ENCODE results near the gene PC.
A peak's percentile ranks its signal among the peaks of the same experiment; 100 is the strongest.

PC gene

DNA sequence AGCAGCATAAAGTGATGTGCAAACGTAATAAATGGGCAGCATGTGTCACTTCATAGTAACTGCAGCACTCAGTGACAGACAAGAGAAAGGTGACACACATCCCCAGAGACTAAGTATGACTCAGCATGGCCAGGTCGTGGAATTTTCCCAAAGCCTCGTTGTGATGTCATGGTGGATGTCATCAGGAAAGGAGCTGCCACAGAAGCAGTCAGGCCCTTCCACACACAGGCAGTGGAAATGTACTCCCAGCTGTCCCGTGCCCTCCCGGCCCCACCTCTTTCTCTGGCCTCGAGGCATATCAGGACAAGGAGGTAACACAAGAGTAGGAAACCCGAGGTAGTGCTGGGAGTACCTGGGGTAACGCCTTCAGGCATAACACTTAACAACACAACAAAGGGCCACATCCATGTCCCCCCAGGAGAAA is 8.1 kb downstream of the PC start:
- H2AFZ ChIP-seq: peak overlapping the region; percentile 17
- H3K27ac ChIP-seq: peak overlapping the region; percentile 67
- TF ChIP-seq, protein P1, sequence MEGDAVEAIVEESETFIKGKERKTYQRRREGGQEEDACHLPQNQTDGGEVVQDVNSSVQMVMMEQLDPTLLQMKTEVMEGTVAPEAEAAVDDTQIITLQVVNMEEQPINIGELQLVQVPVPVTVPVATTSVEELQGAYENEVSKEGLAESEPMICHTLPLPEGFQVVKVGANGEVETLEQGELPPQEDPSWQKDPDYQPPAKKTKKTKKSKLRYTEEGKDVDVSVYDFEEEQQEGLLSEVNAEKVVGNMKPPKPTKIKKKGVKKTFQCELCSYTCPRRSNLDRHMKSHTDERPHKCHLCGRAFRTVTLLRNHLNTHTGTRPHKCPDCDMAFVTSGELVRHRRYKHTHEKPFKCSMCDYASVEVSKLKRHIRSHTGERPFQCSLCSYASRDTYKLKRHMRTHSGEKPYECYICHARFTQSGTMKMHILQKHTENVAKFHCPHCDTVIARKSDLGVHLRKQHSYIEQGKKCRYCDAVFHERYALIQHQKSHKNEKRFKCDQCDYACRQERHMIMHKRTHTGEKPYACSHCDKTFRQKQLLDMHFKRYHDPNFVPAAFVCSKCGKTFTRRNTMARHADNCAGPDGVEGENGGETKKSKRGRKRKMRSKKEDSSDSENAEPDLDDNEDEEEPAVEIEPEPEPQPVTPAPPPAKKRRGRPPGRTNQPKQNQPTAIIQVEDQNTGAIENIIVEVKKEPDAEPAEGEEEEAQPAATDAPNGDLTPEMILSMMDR (IDR thresholded peaks at IDR 0.05): no peak
- H3K4me1 ChIP-seq: no peaks in the 10 kb centered on the region
- H3K79me2 ChIP-seq: no peaks in the 10 kb centered on the region
- H3K27me3 ChIP-seq (ENCODE audit: control insufficient read depth, insufficient read depth, low read length): no peaks in the 10 kb centered on the region
- H3K36me3 ChIP-seq (ENCODE audit: control insufficient read depth, insufficient read depth, low read length): no peaks in the 10 kb centered on the region
- H3K9me3 ChIP-seq (ENCODE audit: control insufficient read depth, low read length): no peaks in the 10 kb centered on the region
- no peak overlapping the region for H3K4me3 ChIP-seq (ENCODE audit: low read depth, low read length)
- no peak overlapping the region for H3K4me2 ChIP-seq (ENCODE audit: low read length)
- H3K9ac ChIP-seq: no peak overlapping the region

DNA sequence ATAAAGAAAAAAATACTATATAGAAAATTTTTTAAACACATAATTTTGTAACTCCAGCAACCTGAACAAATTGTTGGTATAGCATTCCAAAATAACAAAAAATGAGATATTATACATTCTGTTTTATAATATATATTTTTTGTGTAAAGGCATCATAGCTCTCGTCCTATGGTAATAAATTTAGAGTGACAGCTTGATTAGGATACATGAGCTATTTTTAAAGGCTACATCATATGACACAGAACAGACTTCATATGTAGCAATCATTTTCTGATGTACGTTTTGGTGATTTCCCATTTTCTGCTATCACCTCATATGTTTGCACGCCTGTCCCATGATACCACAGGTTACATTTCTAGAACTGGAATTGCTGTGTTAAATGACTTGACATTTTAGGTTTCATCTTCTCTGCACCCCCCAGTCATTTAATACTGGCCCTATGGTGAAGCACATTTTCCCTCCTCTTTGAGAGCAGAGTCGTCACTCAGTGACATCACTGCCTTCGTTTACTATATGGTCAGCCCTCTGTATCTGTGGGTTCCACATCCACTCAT is 19.5 kb downstream of the PC start:
- Histone ChIP-seq H3K9me3 (ENCODE audit: control insufficient read depth, low read length) (no peaks in the 10 kb centered on the region), H3K36me3 (ENCODE audit: control insufficient read depth, insufficient read depth, low read length) (no peaks in the 10 kb centered on the region), H3K4me1 (peaks cover 18% of the 10 kb centered on the region), H3K79me2 (peaks cover 7% of the 10 kb centered on the region), H3K4me2 (ENCODE audit: low read length) (no peak overlapping the region), H3K4me3 (ENCODE audit: low read depth, low read length) (no peak overlapping the region), H3K27ac (no peak overlapping the region), H3K9ac (no peak overlapping the region), H3K27me3 (ENCODE audit: control insufficient read depth, insufficient read depth, low read length) (no peaks in the 10 kb centered on the region), H2AFZ (no peak overlapping the region)
- TF ChIP-seq, protein P1 (IDR thresholded peaks at IDR 0.05): no peak

DNA sequence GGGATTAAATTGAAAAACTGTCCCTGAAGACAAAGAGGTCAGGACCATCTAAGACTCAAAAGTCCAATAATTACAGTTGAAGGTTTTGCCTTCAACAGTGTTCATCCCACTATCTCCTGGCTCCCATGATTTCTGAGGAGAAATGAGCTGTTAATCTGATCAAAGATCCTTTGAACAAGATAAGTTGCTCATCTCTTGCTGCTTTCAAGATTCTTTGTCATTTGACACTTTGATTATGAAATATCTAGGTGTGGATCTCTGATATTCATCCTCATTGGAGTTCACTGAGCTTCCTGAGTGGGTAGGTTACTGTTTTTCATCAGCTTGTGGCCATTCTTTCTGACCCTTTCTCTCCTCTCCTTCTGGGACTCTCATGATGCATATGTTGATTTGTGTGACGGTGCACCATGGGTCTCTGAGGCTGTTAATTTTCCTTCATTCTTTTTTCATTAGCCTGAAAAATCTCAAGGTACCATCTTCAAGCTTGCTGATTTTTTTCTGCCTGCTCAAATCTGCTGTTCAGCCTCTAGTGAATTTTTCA is 20.9 kb downstream of the PC start:
- no peaks in the 10 kb centered on the region for H3K27me3 ChIP-seq (ENCODE audit: control insufficient read depth, insufficient read depth, low read length)
- H3K4me3 ChIP-seq (ENCODE audit: low read depth, low read length): no peak overlapping the region
- peaks cover 7% of the 10 kb centered on the region for H3K79me2 ChIP-seq

DNA sequence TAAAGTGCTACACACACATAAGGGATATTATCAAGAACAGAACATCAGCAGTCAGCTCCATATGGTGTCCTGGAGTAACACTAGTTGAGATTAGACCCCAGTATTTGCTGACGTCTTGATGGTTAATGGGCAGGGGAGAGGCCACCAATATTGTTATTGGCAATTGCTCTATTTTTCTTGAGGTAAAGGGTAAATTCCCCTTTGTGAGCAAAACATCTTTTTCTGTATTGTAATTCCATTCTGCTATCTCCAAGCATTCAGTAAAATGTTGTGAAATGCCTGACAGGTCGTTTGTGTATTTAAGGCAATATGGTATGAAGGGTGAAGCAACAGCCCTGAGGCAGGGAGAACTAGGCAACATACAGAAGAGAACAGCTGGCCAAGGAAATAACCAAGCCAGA is 21.9 kb downstream of the PC start:
- H3K27ac ChIP-seq: no peak overlapping the region
- H3K36me3 ChIP-seq (ENCODE audit: control insufficient read depth, insufficient read depth, low read length): no peaks in the 10 kb centered on the region
- no peaks in the 10 kb centered on the region for H3K27me3 ChIP-seq (ENCODE audit: control insufficient read depth, insufficient read depth, low read length)
- H3K9ac ChIP-seq: no peak overlapping the region
- H3K4me1 ChIP-seq: peaks cover 30% of the 10 kb centered on the region
- no peak overlapping the region for H3K4me3 ChIP-seq (ENCODE audit: low read depth, low read length)
- H3K4me2 ChIP-seq (ENCODE audit: low read length): no peak overlapping the region
- no peaks in the 10 kb centered on the region for H3K9me3 ChIP-seq (ENCODE audit: control insufficient read depth, low read length)
- TF ChIP-seq, protein P1 (IDR thresholded peaks at IDR 0.05): no peak
- peaks cover 7% of the 10 kb centered on the region for H3K79me2 ChIP-seq
- no peak overlapping the region for H2AFZ ChIP-seq

More for the DNA sequence above, 20.9 kb downstream of the PC start:
- Histone ChIP-seq H3K4me2 (ENCODE audit: low read length) (no peak overlapping the region), H3K9ac (no peak overlapping the region), H3K9me3 (ENCODE audit: control insufficient read depth, low read length) (no peaks in the 10 kb centered on the region), H3K4me1 (peaks cover 30% of the 10 kb centered on the region), H3K36me3 (ENCODE audit: control insufficient read depth, insufficient read depth, low read length) (no peaks in the 10 kb centered on the region), H3K27ac (no peak overlapping the region), H2AFZ (no peak overlapping the region)
- TF ChIP-seq, protein P1 (IDR thresholded peaks at IDR 0.05): no peak

All from parathyroid adenoma (tissue), 2 donors.